GM18517 (cell line): ENCODE measurements around the gene FBXL17.
A peak's percentile ranks its signal among the peaks of the same experiment; 100 is the strongest.

ENCODE experiments used
- ATAC-seq: cut with Tn5 transposase; IDR thresholded peaks from one replicate; pipeline ENCODE4 v1.9.1; 2021; ENCODE audit warnings: mild to moderate bottlenecking, moderate library complexity; ENCODE audit not compliant: unreplicated experiment

Gene FBXL17

GRCh38 chr5:107926121-107926520 is 455.8 kb downstream of the FBXL17 start:
- no peak for ATAC-seq

- no peak for ATAC-seq
Measured at GRCh38 chr5:107925200-107925599, 456.7 kb downstream of the FBXL17 start.

GRCh38 chr5:107919969-107920368 is 461.9 kb downstream of the FBXL17 start:
- ATAC-seq, result peak; percentile 56

GRCh38 chr5:107919361-107919760 is 462.5 kb downstream of the FBXL17 start:
- peak; percentile 20 for ATAC-seq

- no peak for ATAC-seq
Measured at GRCh38 chr5:107917983-107918382, 463.9 kb downstream of the FBXL17 start.

GRCh38 chr5:107916731-107917725 is 464.9 kb downstream of the FBXL17 start:
- no peak for ATAC-seq

GRCh38 chr5:107915176-107915812 is 466.6 kb downstream of the FBXL17 start:
- ATAC-seq, result no peak

- no peak for ATAC-seq
Measured at GRCh38 chr5:107913494-107913893, 468.4 kb downstream of the FBXL17 start.

GRCh38 chr5:107900721-107901120 is 481.2 kb downstream of the FBXL17 start:
- no peak for ATAC-seq

GRCh38 chr5:107894361-107894760 is 487.5 kb downstream of the FBXL17 start:
- ATAC-seq, result no peak

- ATAC-seq, result no peak
Measured at GRCh38 chr5:107893642-107894041, 488.3 kb downstream of the FBXL17 start.

- ATAC-seq, result no peak
Measured at GRCh38 chr5:107889387-107889786, 492.5 kb downstream of the FBXL17 start.

- no peak for ATAC-seq
Measured at GRCh38 chr5:107888541-107888940, 493.4 kb downstream of the FBXL17 start.

- ATAC-seq, result no peak
Measured at GRCh38 chr5:107887166-107887943, 494.5 kb downstream of the FBXL17 start.

- no peak for ATAC-seq
Measured at GRCh38 chr5:107885601-107886000, 496.3 kb downstream of the FBXL17 start.

- no peak for ATAC-seq
Measured at GRCh38 chr5:107884871-107885270, 497.0 kb downstream of the FBXL17 start.

- ATAC-seq, result no peak
Measured at GRCh38 chr5:107878661-107879060, 503.2 kb downstream of the FBXL17 start.

- no peak for ATAC-seq
Measured at GRCh38 chr5:107876906-107877305, 505.0 kb downstream of the FBXL17 start.

- no peak for ATAC-seq
Measured at GRCh38 chr5:107876261-107876660, 505.6 kb downstream of the FBXL17 start.

- ATAC-seq, result no peak
Measured at GRCh38 chr5:107875833-107876232, 506.1 kb downstream of the FBXL17 start.

GRCh38 chr5:107874795-107875194 is 507.1 kb downstream of the FBXL17 start:
- ATAC-seq, result no peak
